Cardiac fibroblast (primary cell): Measurements from ENCODE around the gene MKKS.
A peak's percentile ranks its signal among the peaks of the same experiment; 100 is the strongest.

Source experiments
- DNase-seq, 2 donors: peaks; one replicate each; pipeline versions ENCODE4 v3.0.0 to v3.0.0-alpha.2; 2010; ENCODE audit warnings: low read depth in 2 of 2
- H3K4me3 ChIP-seq, 2 donors: replicated peaks in 1 of 2; 1 replicate in 1 of 2; 2 replicates in 1 of 2; pipeline ENCODE4 v1.5.1; 2011; ENCODE audit warnings: low read depth in 2 of 2, low read length in 2 of 2, mild to moderate bottlenecking in 2 of 2, moderate library complexity in 1 of 2
- TF ChIP-seq, protein P1 (sequence below): IDR thresholded peaks from one replicate; pipeline ENCODE4 v1.5.1; 2011; ENCODE audit warnings: low read depth, mild to moderate bottlenecking, low read length, inconsistent platforms

The MKKS gene

GRCh38 chr20:10375191-10375590 is 58.8 kb downstream of the MKKS start:
- no peak overlapping the region for H3K4me3 ChIP-seq
- DNase-seq: no peak
- TF ChIP-seq, protein P1, sequence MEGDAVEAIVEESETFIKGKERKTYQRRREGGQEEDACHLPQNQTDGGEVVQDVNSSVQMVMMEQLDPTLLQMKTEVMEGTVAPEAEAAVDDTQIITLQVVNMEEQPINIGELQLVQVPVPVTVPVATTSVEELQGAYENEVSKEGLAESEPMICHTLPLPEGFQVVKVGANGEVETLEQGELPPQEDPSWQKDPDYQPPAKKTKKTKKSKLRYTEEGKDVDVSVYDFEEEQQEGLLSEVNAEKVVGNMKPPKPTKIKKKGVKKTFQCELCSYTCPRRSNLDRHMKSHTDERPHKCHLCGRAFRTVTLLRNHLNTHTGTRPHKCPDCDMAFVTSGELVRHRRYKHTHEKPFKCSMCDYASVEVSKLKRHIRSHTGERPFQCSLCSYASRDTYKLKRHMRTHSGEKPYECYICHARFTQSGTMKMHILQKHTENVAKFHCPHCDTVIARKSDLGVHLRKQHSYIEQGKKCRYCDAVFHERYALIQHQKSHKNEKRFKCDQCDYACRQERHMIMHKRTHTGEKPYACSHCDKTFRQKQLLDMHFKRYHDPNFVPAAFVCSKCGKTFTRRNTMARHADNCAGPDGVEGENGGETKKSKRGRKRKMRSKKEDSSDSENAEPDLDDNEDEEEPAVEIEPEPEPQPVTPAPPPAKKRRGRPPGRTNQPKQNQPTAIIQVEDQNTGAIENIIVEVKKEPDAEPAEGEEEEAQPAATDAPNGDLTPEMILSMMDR: no peak

DNA sequence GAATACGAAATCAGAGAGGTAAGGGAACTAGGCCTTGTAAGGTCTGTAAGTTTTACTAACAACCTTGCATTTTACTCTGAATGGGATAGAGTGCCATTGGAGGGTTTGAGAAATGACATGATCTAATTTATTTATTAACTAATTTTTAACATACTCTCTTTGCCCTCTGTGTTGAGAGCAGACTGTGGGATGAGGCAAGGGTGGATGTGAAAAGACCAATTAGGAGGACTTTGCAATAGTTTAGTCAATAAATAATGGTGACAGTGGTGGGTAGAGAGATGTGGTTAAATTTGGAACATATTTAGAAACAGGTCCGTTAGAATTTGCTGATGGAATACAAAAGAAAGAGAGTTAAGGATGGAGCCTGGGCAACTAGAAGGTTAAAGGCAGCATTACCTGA is 60.0 kb downstream of the MKKS start:
- TF ChIP-seq, protein P1: no peak
- no peak for DNase-seq

DNA sequence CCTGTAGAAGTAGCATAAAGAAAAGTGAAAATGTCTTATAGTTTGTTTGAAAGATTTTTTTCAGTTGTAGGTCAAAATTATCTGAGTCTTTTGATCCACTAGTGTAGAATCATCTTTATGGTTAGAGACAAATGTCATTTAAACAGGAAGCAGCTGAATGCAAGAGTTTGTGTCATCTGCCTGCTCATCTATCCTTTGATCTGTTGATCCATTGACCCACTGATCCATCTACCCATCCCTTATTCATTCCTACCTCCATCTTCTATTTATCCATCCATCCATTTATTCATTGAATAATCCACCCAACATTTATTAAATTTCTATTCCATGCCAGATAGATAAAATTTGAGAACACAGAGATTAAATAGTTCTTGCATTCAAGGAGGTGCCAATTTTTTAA is 62.6 kb downstream of the MKKS start:
- no peak for DNase-seq
- TF ChIP-seq, protein P1: no peak
- no peak overlapping the region for H3K4me3 ChIP-seq

More for the DNA sequence above, 60.0 kb downstream of the MKKS start:
- H3K4me3 ChIP-seq: no peak overlapping the region

- DNase-seq: peak; percentile 29 to 41
- TF ChIP-seq, protein P1: no peak
- H3K4me3 ChIP-seq: no peak overlapping the region
These were observed 63.7 kb downstream of the MKKS start for GRCh38 chr20:10370091-10370887.

DNA sequence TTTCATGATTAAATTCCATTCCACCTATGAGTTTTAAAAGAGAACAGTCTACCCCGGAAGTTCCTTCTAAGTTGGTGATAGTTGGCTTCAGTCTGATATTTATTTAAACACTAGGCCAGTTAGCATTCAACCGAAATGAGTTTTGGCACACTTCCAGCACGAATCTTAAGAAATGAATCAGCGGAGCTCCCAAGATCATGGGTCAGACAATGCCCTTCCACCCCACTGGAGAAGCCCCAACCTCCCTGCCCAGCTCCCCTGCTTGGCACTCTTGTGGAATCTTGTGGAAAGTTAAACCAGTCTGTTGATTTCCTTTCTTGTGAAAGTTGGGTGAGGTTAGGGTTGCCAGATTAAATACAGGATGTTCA is 64.3 kb downstream of the MKKS start:
- DNase-seq: peak; percentile 74 to 76
- TF ChIP-seq, protein P1: no peak
- no peak overlapping the region for H3K4me3 ChIP-seq

DNA sequence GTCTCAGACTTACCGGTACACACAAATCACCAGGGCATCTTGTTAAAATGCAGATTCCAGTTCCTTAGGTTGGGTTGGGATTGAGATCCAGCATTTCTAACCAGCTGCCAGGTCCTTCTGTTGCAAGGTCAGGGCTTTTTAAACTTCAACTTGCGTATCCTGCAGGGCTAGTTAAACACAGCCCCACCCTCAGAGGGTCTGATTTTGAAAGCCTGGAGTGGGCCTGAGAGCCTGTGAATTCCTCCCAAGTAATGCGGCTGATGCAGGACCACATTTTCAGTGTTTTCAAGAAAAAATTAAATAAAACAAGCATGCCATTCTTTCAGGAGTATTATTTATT is 65.3 kb downstream of the MKKS start:
- DNase-seq: no peak
- TF ChIP-seq, protein P1: no peak
- no peak overlapping the region for H3K4me3 ChIP-seq
